NT2/D1 (cell line): ENCODE measurements around the gene CLCN1.

Source experiments
- DNase-seq: peaks from one replicate; pipeline ENCODE4 v3.0.0-alpha.2; 2011; ENCODE audit warnings: low read depth, low spot score
- H3K27me3 ChIP-seq: 2 replicates; pipeline ENCODE4 v1.6.0; 2011; ENCODE audit warnings: mild to moderate bottlenecking; ENCODE audit not compliant: insufficient read length, insufficient read depth
- H3K36me3 ChIP-seq: 2 replicates; pipeline ENCODE4 v1.6.1; 2011; ENCODE audit warnings: mild to moderate bottlenecking, low read length, mixed read lengths; ENCODE audit not compliant: insufficient read depth, insufficient read length
- H3K4me1 ChIP-seq: 2 replicates; pipeline ENCODE4 v1.5.1; 2011; ENCODE audit not compliant: insufficient read depth, insufficient read length
- H3K4me3 ChIP-seq: 2 replicates; pipeline ENCODE4 v1.5.1; 2011; ENCODE audit warnings: low read depth; ENCODE audit not compliant: insufficient read length
- H3K9ac ChIP-seq: 2 replicates; pipeline ENCODE4 v1.6.0; 2011; ENCODE audit warnings: low read depth; ENCODE audit not compliant: insufficient read length
- H3K9me3 ChIP-seq: 2 replicates; pipeline ENCODE4 v1.5.1; 2011; ENCODE audit warnings: mild to moderate bottlenecking, low read length; ENCODE audit not compliant: insufficient read depth
- SUZ12 ChIP-seq: IDR thresholded peaks from 2 replicates; pipeline ENCODE4 v1.6.1; 2011; ENCODE audit not compliant: insufficient read length, insufficient read depth; ENCODE audit errors: extremely low read depth
- YY1 ChIP-seq: IDR thresholded peaks from 2 replicates; pipeline ENCODE4 v1.6.1; 2011; ENCODE audit not compliant: insufficient read length, insufficient read depth
- ZNF274 ChIP-seq: IDR thresholded peaks from 2 replicates; pipeline ENCODE4 v1.6.1; 2011; ENCODE audit warnings: mild to moderate bottlenecking, low read depth, low read length

Gene CLCN1

GRCh38 chr7:143322760-143323633, 7.1 kb downstream of the CLCN1 start:
- Histone ChIP-seq H3K4me3 (no peak overlapping the region), H3K27me3 (no peaks in the 10 kb centered on the region), H3K9me3 (no peaks in the 10 kb centered on the region), H3K9ac (no peak overlapping the region), H3K4me1 (peaks cover 1% of the 10 kb centered on the region), H3K36me3 (no peaks in the 10 kb centered on the region)
- TF ChIP-seq ZNF274 (no peak), SUZ12 (no peak), YY1 (no peak)
- DNase-seq, result no peak

- DNase-seq, result no peak
- Histone ChIP-seq H3K9ac (no peak overlapping the region), H3K36me3 (no peaks in the 10 kb centered on the region), H3K4me3 (no peak overlapping the region), H3K27me3 (no peaks in the 10 kb centered on the region), H3K9me3 (no peaks in the 10 kb centered on the region), H3K4me1 (peaks cover 1% of the 10 kb centered on the region)
- TF ChIP-seq ZNF274, result no peak
- no peak for TF ChIP-seq YY1
- no peak for TF ChIP-seq SUZ12
Observed at GRCh38 chr7:143323653-143324052, 7.7 kb downstream of the CLCN1 start.

- DNase-seq, result no peak
- H3K9ac ChIP-seq, result no peak overlapping the region
Observed at GRCh38 chr7:143325240-143325639, 9.3 kb downstream of the CLCN1 start.

GRCh38 chr7:143327903-143328302, 12.0 kb downstream of the CLCN1 start:
- Histone ChIP-seq H3K9ac (no peak overlapping the region), H3K4me1 (peaks cover 1% of the 10 kb centered on the region), H3K4me3 (no peak overlapping the region), H3K9me3 (no peaks in the 10 kb centered on the region), H3K36me3 (no peaks in the 10 kb centered on the region), H3K27me3 (no peaks in the 10 kb centered on the region)
- no peak for DNase-seq
- TF ChIP-seq SUZ12 (no peak), ZNF274 (no peak), YY1 (no peak)

More at GRCh38 chr7:143325240-143325639, 9.3 kb downstream of the CLCN1 start:
- H3K4me3 ChIP-seq, result no peak overlapping the region
- peaks cover 1% of the 10 kb centered on the region for H3K4me1 ChIP-seq
- no peaks in the 10 kb centered on the region for H3K27me3 ChIP-seq
- TF ChIP-seq YY1 (no peak), SUZ12 (no peak), ZNF274 (no peak)
- H3K36me3 ChIP-seq, result no peaks in the 10 kb centered on the region
- H3K9me3 ChIP-seq, result no peaks in the 10 kb centered on the region

- no peaks in the 10 kb centered on the region for H3K4me1 ChIP-seq
- no peak for DNase-seq
- H3K27me3 ChIP-seq, result no peaks in the 10 kb centered on the region
- H3K36me3 ChIP-seq, result no peaks in the 10 kb centered on the region
- H3K9ac ChIP-seq, result no peak overlapping the region
- H3K4me3 ChIP-seq, result no peak overlapping the region
- H3K9me3 ChIP-seq, result no peaks in the 10 kb centered on the region
- TF ChIP-seq YY1 (no peak), ZNF274 (no peak), SUZ12 (no peak)
Observed at GRCh38 chr7:143329471-143330170, 13.7 kb downstream of the CLCN1 start.

GRCh38 chr7:143331179-143331801, 15.4 kb downstream of the CLCN1 start:
- Histone ChIP-seq H3K4me1 (no peaks in the 10 kb centered on the region), H3K27me3 (no peaks in the 10 kb centered on the region), H3K4me3 (no peak overlapping the region), H3K9ac (no peak overlapping the region), H3K36me3 (no peaks in the 10 kb centered on the region), H3K9me3 (no peaks in the 10 kb centered on the region)
- DNase-seq, result no peak
- TF ChIP-seq SUZ12 (no peak), YY1 (no peak), ZNF274 (no peak)

- Histone ChIP-seq H3K9me3 (no peaks in the 10 kb centered on the region), H3K36me3 (no peaks in the 10 kb centered on the region), H3K27me3 (no peaks in the 10 kb centered on the region), H3K9ac (no peak overlapping the region), H3K4me3 (no peak overlapping the region), H3K4me1 (no peaks in the 10 kb centered on the region)
- no peak for DNase-seq
- TF ChIP-seq ZNF274, result no peak
- no peak for TF ChIP-seq SUZ12
- no peak for TF ChIP-seq YY1
Observed at GRCh38 chr7:143334244-143334643, 18.3 kb downstream of the CLCN1 start.
